Measurements from ENCODE around the gene RASSF4.

Gene RASSF4

GRCh38 chr10:44965104-44965503 is 5.5 kb downstream of the RASSF4 start:
- DNase-seq, result no peak

- no peak for DNase-seq
These were observed 6.1 kb downstream of the RASSF4 start for GRCh38 chr10:44965651-44966097.

GRCh38 chr10:44966129-44966815 is 6.7 kb downstream of the RASSF4 start:
- DNase-seq, result no peak

GRCh38 chr10:44966816-44967509 is 7.4 kb downstream of the RASSF4 start:
- DNase-seq, result no peak

- DNase-seq, result no peak
These were observed 8.0 kb downstream of the RASSF4 start for GRCh38 chr10:44967616-44968015.

- DNase-seq, result no peak
These were observed 8.5 kb downstream of the RASSF4 start for GRCh38 chr10:44968091-44968490.

- DNase-seq, result no peak
These were observed 9.1 kb downstream of the RASSF4 start for GRCh38 chr10:44968500-44969400.

- DNase-seq, result no peak
These were observed 10.3 kb downstream of the RASSF4 start for GRCh38 chr10:44969854-44970253.

GRCh38 chr10:44970812-44971395 is 11.3 kb downstream of the RASSF4 start:
- DNase-seq, result no peak

GRCh38 chr10:44971434-44971833 is 11.8 kb downstream of the RASSF4 start:
- no peak for DNase-seq

- DNase-seq, result no peak
These were observed 12.5 kb downstream of the RASSF4 start for GRCh38 chr10:44971935-44972757.

- no peak for DNase-seq
These were observed 13.3 kb downstream of the RASSF4 start for GRCh38 chr10:44972874-44973306.

- DNase-seq, result no peak
These were observed 13.9 kb downstream of the RASSF4 start for GRCh38 chr10:44973323-44974081.

- DNase-seq, result no peak
These were observed 14.6 kb downstream of the RASSF4 start for GRCh38 chr10:44974082-44974627.

GRCh38 chr10:44974628-44975430 is 15.2 kb downstream of the RASSF4 start:
- peak; percentile 58 for DNase-seq

- no peak for DNase-seq
These were observed 16.1 kb downstream of the RASSF4 start for GRCh38 chr10:44975431-44976331.

GRCh38 chr10:44976352-44977198 is 17.0 kb downstream of the RASSF4 start:
- DNase-seq, result no peak

Data from activated effector memory CD4-positive, alpha-beta T cell treated with Interleukin-2 at 50 U/mL for 16 hours (primary cell).